ENCODE measurements around the gene RPL29. TPM values are rescaled to one million over a fixed set of nuclear protein-coding genes. Genes with fewer than 3 reads are reported as not detected.

The RPL29 gene
- total RNA-seq, 1 donor from 2014 or later = 1,884 TPM

DNA sequence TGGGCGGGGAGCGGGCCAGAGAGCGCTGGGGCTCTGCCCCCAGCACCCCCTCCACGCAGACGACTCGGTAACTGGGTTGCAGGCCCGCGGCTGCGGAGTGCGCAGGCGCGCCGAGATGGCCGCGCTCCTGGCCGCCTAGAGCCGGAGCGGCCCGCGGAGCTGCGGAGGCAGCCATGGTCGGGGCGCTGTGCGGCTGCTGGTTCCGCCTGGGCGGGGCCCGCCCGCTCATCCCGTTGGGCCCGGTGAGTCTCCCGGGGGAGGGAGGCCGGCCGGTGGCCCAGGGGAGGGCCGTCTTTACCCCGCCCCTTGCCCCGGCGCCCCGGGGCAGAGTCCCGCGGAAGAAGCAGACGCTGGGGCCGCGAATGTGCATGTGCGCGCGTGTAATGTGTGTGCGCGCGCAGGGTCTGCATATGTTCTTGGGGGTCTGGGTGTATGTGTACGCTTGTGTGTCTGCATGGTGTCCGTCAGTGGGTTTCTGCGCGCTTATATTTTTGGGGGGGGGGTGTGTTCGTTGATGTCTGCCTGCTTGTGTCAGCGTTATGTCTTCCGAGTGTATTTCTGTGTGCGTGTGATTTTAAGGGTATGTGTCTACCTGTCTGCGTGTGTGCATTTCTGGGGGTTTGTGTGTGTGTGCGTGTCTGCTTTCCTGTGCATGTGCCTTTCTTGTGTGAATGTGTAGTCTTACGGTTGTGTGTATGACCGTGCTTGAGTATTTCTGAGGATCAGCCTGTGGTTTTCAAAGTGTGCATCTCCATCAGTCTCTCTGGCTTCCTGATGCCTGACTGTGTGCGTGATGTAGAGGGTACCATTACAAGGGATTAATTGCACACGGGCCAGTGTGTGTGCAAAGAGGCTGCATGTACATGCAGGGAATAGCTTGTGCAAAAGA lies 20.5 kb downstream of the RPL29 start, which contains the start of gene ABHD14A:
TSS of gene ABHD14A (plus strand) at position 102 of the 889 bp plus-strand sequence. CDS start at position 174, 72 bp downstream.
- CTCF ChIA-PET = interaction anchor here (0.6 to 1.5 kb wide), 4 partner anchors 8 to 179 kb away, joined by 3 to 7 read pairs (median 4); partner anchors contain the start of genes ACY1, POC1A and RPL29
- Mint-ChIP-seq H3K27me3 (no peaks in the 10 kb centered on the region), H3K4me3 (peak within 1 kb of the TSS; percentile 98), H3K4me1 (peaks cover 28% of the 10 kb centered on the region), H3K9me3 (no peaks in the 10 kb centered on the region), H3K27ac (peak within 1 kb of the TSS; percentile 91), H3K36me3 (ENCODE audit: low read depth) (peaks cover 5% of the 10 kb centered on the region)
- DNase-seq (peak; percentile 74), ATAC-seq (ENCODE audit: low read depth) (peak; percentile 76)
- POLR2A ChIA-PET = interaction anchor here (0.6 to 4.0 kb wide), 8 partner anchors 8 to 1749 kb away, joined by 3 to 35 read pairs (median 6); partner anchors contain the start of genes ACY1, PARP3, POC1A and RPL29
- intact Hi-C loops (cut with micrococcal nuclease) = loop anchor here (1.0 to 10.0 kb wide), 6 partner anchors 8 to 1360 kb away; partner anchors contain the start of genes ACY1, CISH, DUSP7 and MAPKAPK3
- TF ChIP-seq, protein P1, sequence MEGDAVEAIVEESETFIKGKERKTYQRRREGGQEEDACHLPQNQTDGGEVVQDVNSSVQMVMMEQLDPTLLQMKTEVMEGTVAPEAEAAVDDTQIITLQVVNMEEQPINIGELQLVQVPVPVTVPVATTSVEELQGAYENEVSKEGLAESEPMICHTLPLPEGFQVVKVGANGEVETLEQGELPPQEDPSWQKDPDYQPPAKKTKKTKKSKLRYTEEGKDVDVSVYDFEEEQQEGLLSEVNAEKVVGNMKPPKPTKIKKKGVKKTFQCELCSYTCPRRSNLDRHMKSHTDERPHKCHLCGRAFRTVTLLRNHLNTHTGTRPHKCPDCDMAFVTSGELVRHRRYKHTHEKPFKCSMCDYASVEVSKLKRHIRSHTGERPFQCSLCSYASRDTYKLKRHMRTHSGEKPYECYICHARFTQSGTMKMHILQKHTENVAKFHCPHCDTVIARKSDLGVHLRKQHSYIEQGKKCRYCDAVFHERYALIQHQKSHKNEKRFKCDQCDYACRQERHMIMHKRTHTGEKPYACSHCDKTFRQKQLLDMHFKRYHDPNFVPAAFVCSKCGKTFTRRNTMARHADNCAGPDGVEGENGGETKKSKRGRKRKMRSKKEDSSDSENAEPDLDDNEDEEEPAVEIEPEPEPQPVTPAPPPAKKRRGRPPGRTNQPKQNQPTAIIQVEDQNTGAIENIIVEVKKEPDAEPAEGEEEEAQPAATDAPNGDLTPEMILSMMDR (IDR thresholded peaks at IDR 0.05) = no peak

DNA sequence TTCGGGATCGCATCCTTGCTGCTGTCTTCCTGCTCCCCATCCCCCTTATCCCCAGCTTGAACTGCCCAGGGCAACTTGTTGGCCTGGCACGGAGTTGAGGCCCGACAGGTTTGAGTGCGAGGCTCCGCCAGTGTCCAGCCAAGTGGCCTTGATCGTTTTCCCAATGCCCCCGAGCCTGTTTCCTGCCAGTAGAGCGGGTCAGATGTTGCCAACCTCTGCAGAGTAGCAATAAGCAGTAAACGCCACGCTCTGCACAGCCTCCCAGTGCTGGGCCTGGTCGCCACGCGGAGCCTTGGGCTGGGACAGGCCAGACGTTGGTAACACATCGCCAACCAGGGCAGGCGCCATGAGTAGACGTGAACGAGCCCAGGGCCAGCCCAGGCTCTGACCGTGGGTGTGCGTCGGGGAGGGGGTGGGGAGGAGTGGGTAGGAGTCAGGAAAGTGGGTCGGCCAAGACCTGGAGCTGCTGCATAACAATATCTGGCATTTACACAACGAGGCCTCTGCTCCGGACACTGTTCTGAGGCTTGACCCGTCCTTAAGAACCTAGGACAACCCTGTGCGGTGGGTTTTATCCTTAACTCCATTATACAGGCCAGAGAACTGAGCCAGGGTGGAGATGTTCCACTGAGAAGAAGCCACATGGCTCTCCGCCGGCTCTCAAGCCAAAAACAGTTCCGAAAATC lies 21.3 kb downstream of the RPL29 start:
- intact Hi-C loops (cut with micrococcal nuclease) = loop anchor here (1.0 to 10.0 kb wide), 5 partner anchors 9 to 1360 kb away; partner anchors contain the start of genes ACY1, CISH, DUSP7 and MAPKAPK3
- Mint-ChIP-seq H3K9me3 (no peaks in the 10 kb centered on the region), H3K27ac (peak overlapping the region; percentile 91), H3K4me3 (peak overlapping the region; percentile 98), H3K27me3 (no peaks in the 10 kb centered on the region), H3K4me1 (peaks cover 28% of the 10 kb centered on the region), H3K36me3 (ENCODE audit: low read depth) (peaks cover 5% of the 10 kb centered on the region)
- CTCF ChIA-PET = interaction anchor here (0.6 to 3.4 kb wide), 8 partner anchors 9 to 180 kb away, joined by 3 to 27 read pairs (median 4); partner anchors contain the start of genes ACY1, PARP3, POC1A and RPL29
- POLR2A ChIA-PET = interaction anchor here (0.6 to 4.0 kb wide), 13 partner anchors 8 to 365 kb away, joined by 3 to 35 read pairs (median 4); partner anchors contain the start of genes ACY1, GLYCTK, PARP3 and POC1A
- DNase-seq (no peak), ATAC-seq (ENCODE audit: low read depth) (peak; percentile 8)
- TF ChIP-seq, protein P1 (IDR thresholded peaks at IDR 0.05) = no peak

GRCh38 chr3:51971350-51971749 lies 24.3 kb downstream of the RPL29 start:
- H3K4me1 Mint-ChIP-seq = peaks cover 38% of the 10 kb centered on the region
- H3K27me3 Mint-ChIP-seq = no peaks in the 10 kb centered on the region
- ChIA-PET POLR2A (no interaction called here), CTCF (interaction anchor here (3.4 kb wide), 1 partner anchor 29 kb away, joined by 27 read pairs; the partner anchor contains the start of genes PARP3 and RRP9)
- intact Hi-C loops (cut with micrococcal nuclease) = loop anchor here (10.0 kb wide), 1 partner anchor 1357 kb away; the partner anchor contains the start of genes CISH and MAPKAPK3
- H3K4me3 Mint-ChIP-seq = no peak overlapping the region
- TF ChIP-seq, protein P1 (IDR thresholded peaks at IDR 0.05) = no peak
- H3K9me3 Mint-ChIP-seq = no peaks in the 10 kb centered on the region
- H3K27ac Mint-ChIP-seq = no peak overlapping the region
- DNase-seq (no peak), ATAC-seq (ENCODE audit: low read depth) (no peak)
- H3K36me3 Mint-ChIP-seq (ENCODE audit: low read depth) = peaks cover 6% of the 10 kb centered on the region

DNA sequence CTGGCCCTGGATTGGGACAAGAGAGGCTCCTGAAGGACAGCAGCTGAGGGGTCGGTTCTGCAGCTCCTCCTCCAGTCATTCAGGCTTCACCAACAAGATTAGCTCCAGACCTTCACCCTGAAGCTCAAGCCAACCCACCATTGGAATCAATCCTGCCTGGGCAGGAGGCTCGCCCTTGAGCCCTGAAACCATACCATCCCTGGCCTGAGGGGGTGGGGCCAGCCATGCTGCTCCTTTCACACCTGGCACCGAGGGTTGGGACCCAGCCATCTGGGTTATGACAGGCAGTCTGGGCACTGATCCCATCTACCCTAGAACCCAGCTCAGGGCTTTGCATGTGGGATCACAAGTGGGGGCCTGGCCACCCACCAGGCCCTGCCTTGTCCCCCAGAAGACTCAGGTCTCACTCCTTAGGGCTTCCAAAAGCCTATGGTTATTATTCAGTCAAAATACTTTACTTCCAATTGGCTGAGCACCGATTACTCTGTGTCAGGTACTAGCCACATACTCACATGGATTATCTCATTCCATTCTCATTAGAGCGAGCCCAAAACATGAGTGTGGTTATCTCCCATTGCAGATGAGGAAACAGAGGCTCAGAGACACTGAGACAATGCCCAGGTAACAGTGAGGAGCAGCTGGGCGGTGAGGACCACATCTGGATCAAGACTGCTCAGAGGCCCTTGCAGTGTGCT lies 24.9 kb downstream of the RPL29 start:
- TF ChIP-seq, protein P1 (IDR thresholded peaks at IDR 0.05) = no peak
- Mint-ChIP-seq H3K4me1 (peaks cover 36% of the 10 kb centered on the region), H3K36me3 (ENCODE audit: low read depth) (peaks cover 6% of the 10 kb centered on the region), H3K27ac (no peak overlapping the region), H3K27me3 (no peaks in the 10 kb centered on the region), H3K9me3 (no peaks in the 10 kb centered on the region), H3K4me3 (no peak overlapping the region)
- ATAC-seq (ENCODE audit: low read depth) (no peak), DNase-seq (no peak)
- intact Hi-C loops (cut with micrococcal nuclease) = loop anchor here (10.0 kb wide), 1 partner anchor 1356 kb away; the partner anchor contains the start of genes CISH and MAPKAPK3
- CTCF ChIA-PET = no interaction called here
- POLR2A ChIA-PET = interaction anchor here (0.6 kb wide), 1 partner anchor 27 kb away, joined by 4 read pairs; no protein-coding TSS in a partner anchor

Data from activated B cell treated with CpG ODN at 0.5 μM for 24 hours (primary cell).